OCI-LY3 (cell line): ENCODE data around the gene OR10K2.

Experiments
- EZH2phosphoT487 ChIP-seq: fragments of 200-600 bp; shearing (Covaris generic); IDR thresholded peaks from 2 replicates; pipeline ENCODE4 v1.6.1; 2018; ENCODE audit warnings: antibody characterized with exemption, mixed run types, low read depth
- TF ChIP-seq, protein P1 (sequence below): fragments of 200-600, 300-600 bp; sonication (generic); IDR thresholded peaks from 2 replicates; pipeline ENCODE4 v1.5.1; 2014; ENCODE audit warnings: antibody characterized with exemption, low read length, low read depth

DNA sequence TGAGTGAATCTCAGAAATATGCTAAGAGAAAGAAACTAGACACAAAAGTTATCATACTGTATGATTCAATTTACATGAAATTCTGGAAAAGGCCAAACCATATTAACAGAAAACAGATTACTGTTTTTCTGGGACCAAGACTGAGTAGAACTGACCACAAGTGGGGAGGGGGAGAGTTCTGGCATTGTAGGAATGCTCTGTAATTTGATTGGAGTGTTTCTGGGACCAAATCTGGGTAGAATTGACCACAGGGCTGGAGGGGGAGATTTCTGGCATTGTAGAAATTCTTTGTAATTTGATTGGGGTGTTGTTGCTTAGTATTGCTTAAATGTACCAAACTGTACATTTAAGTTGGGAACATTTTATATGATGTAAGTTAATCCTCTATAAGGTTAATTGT, 32.2 kb upstream of the OR10K2 start:
- TF ChIP-seq, protein P1, sequence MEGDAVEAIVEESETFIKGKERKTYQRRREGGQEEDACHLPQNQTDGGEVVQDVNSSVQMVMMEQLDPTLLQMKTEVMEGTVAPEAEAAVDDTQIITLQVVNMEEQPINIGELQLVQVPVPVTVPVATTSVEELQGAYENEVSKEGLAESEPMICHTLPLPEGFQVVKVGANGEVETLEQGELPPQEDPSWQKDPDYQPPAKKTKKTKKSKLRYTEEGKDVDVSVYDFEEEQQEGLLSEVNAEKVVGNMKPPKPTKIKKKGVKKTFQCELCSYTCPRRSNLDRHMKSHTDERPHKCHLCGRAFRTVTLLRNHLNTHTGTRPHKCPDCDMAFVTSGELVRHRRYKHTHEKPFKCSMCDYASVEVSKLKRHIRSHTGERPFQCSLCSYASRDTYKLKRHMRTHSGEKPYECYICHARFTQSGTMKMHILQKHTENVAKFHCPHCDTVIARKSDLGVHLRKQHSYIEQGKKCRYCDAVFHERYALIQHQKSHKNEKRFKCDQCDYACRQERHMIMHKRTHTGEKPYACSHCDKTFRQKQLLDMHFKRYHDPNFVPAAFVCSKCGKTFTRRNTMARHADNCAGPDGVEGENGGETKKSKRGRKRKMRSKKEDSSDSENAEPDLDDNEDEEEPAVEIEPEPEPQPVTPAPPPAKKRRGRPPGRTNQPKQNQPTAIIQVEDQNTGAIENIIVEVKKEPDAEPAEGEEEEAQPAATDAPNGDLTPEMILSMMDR, result no peak
- TF ChIP-seq EZH2phosphoT487, result no peak
